Lung (tissue), 12 donors: ENCODE results near the gene CCDC73. TPM values are rescaled to one million over a fixed set of nuclear protein-coding genes. Genes with fewer than 3 reads are reported as not detected.

Experiments
- ATAC-seq: fragments of 200-7000 bp; cut with Tn5 transposase; one replicate; pipeline ENCODE4 v1.9.1; 2020; ENCODE audit warnings: moderate number of reproducible peaks; ENCODE audit not compliant: insufficient read depth, low FRiP score
- DNase-seq, 3 donors: peaks; one replicate each; pipeline ENCODE4 v3.0.0-alpha.2; 2013 to 2017
- H3K27ac ChIP-seq, 2 donors: one replicate each; pipeline ENCODE4 v1.5.1; 2013; ENCODE audit warnings: mild to moderate bottlenecking in 2 of 2, moderate library complexity in 2 of 2, control low read depth in 1 of 2, inconsistent platforms in 1 of 2, low read depth in 1 of 2, low read length in 1 of 2
- H3K27me3 ChIP-seq, 3 donors: one replicate each; pipeline ENCODE4 v1.5.1; 2013; ENCODE audit warnings: low read length in 2 of 3; ENCODE audit not compliant: control insufficient read depth in 3 of 3, insufficient read depth in 3 of 3
- H3K36me3 ChIP-seq, 4 donors: one replicate each; pipeline ENCODE4 v1.5.1; 2013; ENCODE audit warnings: low read length in 4 of 4, mild to moderate bottlenecking in 1 of 4, moderate library complexity in 1 of 4; ENCODE audit not compliant: control insufficient read depth in 4 of 4, insufficient read depth in 4 of 4
- H3K4me1 ChIP-seq, 5 donors: one replicate each; pipeline ENCODE4 v1.5.1; 2013; ENCODE audit warnings: low read length in 5 of 5, mild to moderate bottlenecking in 2 of 5, moderate library complexity in 1 of 5; ENCODE audit not compliant: control insufficient read depth in 5 of 5, insufficient read depth in 5 of 5
- H3K4me3 ChIP-seq: one replicate; pipeline ENCODE4 v1.5.1; 2013; ENCODE audit warnings: mild to moderate bottlenecking, control low read depth, moderate library complexity
- H3K9ac ChIP-seq, 2 donors: one replicate each; pipeline ENCODE4 v1.5.1; 2013; ENCODE audit warnings: low read length in 2 of 2, control low read depth in 1 of 2; ENCODE audit not compliant: insufficient read depth in 1 of 2
- H3K9me3 ChIP-seq, 4 donors: one replicate each; pipeline ENCODE4 v1.5.1; 2013; ENCODE audit warnings: low read length in 3 of 4, mild to moderate bottlenecking in 1 of 4, moderate library complexity in 1 of 4; ENCODE audit not compliant: control insufficient read depth in 4 of 4, insufficient read depth in 3 of 4
- WGBS, 2 donors: extraction: QIAGEN DNeasy Blood & Tissue Kit; methylation state at CpG; one replicate each; pipeline ENCODE4 v1.1.7; 2013; 5-methylcytosine and 5-hydroxymethylcytosine counted together
- polyA plus RNA-seq, 2 donors: library from polyadenylated mRNA; stranded (reverse); fragments of 200-250 nt; gene quantifications; one replicate each; pipeline ENCODE4 v1.2.1, GENCODE V29; 2013
- total RNA-seq, 2 donors: library from RNA; depleted of rRNA in 1 of 2; stranded (reverse); fragments of >200 nt in 1 of 2; gene quantifications; one replicate each; pipeline ENCODE4 v1.2.1, GENCODE V29; 2014 to 2021
- TF ChIP-seq, protein P1 (sequence below): IDR thresholded peaks from 2 replicates; pipeline ENCODE4 v1.5.1; 2012; ENCODE audit warnings: mild to moderate bottlenecking; ENCODE audit errors: control extremely low read depth, extremely low read depth
- donor health status: control.
- donor health status: control.
- donor health status: Bipolar disorder and iron deficiency.
- donor health status: healthy.
- donor health status: DM: yes; HTN: yes; CAD: no.

Gene CCDC73
- total and polyA plus RNA-seq, 4 donors = 0.03 to 0.17 (median 0.10) TPM

DNA sequence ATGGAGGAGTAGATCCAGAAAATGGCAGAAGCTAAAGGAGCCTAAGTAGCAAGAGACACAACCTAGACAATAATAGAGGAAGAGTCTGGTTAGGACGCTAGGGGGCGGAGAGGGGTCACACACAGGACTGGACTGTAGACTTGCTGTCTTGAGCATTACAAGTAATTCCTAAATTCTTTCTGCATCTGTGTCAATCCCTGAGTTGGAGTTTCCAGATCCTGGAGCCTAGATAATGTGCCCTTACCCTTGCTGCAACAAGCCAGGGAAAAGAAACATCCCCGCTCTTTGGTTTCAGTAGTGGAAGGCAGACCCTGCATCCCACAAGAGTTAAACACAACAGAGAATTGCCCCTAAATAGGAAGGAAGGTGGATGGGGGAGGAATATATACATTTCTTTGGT, 14.9 kb upstream of the CCDC73 start:
- 29 to 33% methylated on average over 3 of the region's 3 CpGs for WGBS, 2 donors
- TF ChIP-seq, protein P1, sequence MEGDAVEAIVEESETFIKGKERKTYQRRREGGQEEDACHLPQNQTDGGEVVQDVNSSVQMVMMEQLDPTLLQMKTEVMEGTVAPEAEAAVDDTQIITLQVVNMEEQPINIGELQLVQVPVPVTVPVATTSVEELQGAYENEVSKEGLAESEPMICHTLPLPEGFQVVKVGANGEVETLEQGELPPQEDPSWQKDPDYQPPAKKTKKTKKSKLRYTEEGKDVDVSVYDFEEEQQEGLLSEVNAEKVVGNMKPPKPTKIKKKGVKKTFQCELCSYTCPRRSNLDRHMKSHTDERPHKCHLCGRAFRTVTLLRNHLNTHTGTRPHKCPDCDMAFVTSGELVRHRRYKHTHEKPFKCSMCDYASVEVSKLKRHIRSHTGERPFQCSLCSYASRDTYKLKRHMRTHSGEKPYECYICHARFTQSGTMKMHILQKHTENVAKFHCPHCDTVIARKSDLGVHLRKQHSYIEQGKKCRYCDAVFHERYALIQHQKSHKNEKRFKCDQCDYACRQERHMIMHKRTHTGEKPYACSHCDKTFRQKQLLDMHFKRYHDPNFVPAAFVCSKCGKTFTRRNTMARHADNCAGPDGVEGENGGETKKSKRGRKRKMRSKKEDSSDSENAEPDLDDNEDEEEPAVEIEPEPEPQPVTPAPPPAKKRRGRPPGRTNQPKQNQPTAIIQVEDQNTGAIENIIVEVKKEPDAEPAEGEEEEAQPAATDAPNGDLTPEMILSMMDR = peak; percentile 42
- peak; percentile 88 for ATAC-seq

DNA sequence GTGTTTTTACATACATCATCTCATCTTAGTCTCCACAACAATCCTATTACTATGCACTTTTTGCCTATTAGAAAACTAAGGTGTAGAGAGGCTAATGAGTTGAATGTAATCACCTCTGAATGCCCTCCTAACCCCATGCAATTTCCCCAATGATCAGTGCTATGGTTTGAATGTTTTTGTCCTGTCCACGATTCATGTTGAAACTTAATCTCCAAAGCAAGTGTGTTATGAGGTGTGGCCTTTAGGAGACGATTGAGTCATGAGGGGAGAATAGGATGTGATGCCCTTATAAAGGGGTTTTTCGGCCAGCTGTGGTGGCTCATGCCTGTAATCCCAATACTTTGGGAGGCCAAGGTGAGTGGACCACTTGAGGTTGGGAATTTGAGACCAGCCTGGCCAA, 2.0 kb upstream of the CCDC73 start:
- Histone ChIP-seq H3K27ac (no peak overlapping the region), H3K4me1 (peaks cover 0 to 3% (median 0%) of the 10 kb centered on the region in 5 donors), H3K9ac (no peak overlapping the region), H3K4me3 (no peak overlapping the region), H3K36me3 (no peaks in the 10 kb centered on the region), H3K27me3 (no peaks in the 10 kb centered on the region), H3K9me3 (no peaks in the 10 kb centered on the region)
- TF ChIP-seq, protein P1 = no peak
- no peak for DNase-seq
- no peak for ATAC-seq
- WGBS, 2 donors = 84 to 87% methylated on average over 3 of the region's 3 CpGs

More for the DNA sequence above, 14.9 kb upstream of the CCDC73 start:
- Histone ChIP-seq H3K9ac (no peak overlapping the region), H3K27me3 (no peaks in the 10 kb centered on the region), H3K36me3 (no peaks in the 10 kb centered on the region), H3K4me3 (no peak overlapping the region), H3K4me1 (no peaks in the 10 kb centered on the region), H3K27ac (no peak overlapping the region), H3K9me3 (no peaks in the 10 kb centered on the region)
- peak; percentile 70 to 81 (median 72) for DNase-seq

DNA sequence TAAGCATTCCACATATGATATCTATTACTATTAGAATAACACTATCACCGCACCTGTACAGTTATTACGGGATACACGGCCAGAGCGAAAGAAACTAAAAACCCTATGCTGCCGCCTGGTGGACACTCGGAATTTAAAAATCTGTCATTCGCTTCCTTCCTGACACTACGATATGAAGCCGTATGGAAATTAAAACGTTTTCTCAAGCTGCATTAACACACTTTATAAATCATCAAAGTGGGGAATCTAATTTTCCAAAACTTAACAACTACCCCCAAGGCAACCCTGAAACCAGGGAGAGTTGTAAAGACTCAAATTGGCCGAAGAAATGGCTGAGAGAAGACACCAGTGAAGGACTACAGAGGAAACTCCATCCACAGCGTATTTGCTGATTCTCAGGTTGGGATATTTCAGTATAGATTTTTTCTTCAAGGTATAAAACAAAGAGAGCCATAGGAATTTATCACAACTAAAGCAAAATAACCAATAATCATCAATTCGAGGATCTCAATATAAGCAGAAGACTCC, 1.4 kb downstream of the CCDC73 start:
- no peak overlapping the region for H3K4me3 ChIP-seq
- peaks cover 0 to 3% (median 0%) of the 10 kb centered on the region in 5 donors for H3K4me1 ChIP-seq
- H3K27ac ChIP-seq = no peak overlapping the region
- DNase-seq (peak; percentile 48 to 61 (median 58)), ATAC-seq (peak; percentile 72)
- TF ChIP-seq, protein P1 = peak; percentile 52
- H3K27me3 ChIP-seq = peaks cover 0 to 2% (median 0%) of the 10 kb centered on the region in 3 donors
- H3K36me3 ChIP-seq = no peaks in the 10 kb centered on the region
- no peaks in the 10 kb centered on the region for H3K9me3 ChIP-seq
- WGBS, 2 donors = 18 to 19% methylated on average over 13 of the region's 13 CpGs
- H3K9ac ChIP-seq = peak overlapping the region in 1 of 2 donors; percentile 42
